ENCODE data around the gene ZNF93. TPM values are rescaled to one million over a fixed set of nuclear protein-coding genes. Genes with fewer than 3 reads are reported as not detected.

The ZNF93 gene
- total RNA-seq, 1 experiment from 2014 or later: 47.4 TPM

- TF ChIP-seq PRRX2 (CRISPR knock-in tag; IDR thresholded peaks at IDR 0.05) (no peak), SOX15 (CRISPR knock-in tag; IDR thresholded peaks at IDR 0.05) (no peak)
- TF ChIP-seq, protein P1, sequence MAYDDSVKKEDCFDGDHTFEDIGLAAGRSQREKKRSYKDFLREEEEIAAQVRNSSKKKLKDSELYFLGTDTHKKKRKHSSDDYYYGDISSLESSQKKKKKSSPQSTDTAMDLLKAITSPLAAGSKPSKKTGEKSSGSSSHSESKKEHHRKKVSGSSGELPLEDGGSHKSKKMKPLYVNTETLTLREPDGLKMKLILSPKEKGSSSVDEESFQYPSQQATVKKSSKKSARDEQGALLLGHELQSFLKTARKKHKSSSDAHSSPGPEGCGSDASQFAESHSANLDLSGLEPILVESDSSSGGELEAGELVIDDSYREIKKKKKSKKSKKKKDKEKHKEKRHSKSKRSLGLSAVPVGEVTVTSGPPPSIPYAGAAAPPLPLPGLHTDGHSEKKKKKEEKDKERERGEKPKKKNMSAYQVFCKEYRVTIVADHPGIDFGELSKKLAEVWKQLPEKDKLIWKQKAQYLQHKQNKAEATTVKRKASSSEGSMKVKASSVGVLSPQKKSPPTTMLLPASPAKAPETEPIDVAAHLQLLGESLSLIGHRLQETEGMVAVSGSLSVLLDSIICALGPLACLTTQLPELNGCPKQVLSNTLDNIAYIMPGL (CRISPR knock-in tag; IDR thresholded peaks at IDR 0.05): no peak
These were observed 48.1 kb downstream of the ZNF93 start (continued) for GRCh38 chr19:19948800-19949199.

GRCh38 chr19:19955208-19955607 lies 54.5 kb downstream of the ZNF93 start:
- H3K9me3 Mint-ChIP-seq: no peaks in the 10 kb centered on the region
- no peaks in the 10 kb centered on the region for H3K36me3 Mint-ChIP-seq
- POLR2A ChIA-PET: no interaction called here
- no peak for DNase-seq (ENCODE audit: low spot score)
- H3K4me1 Mint-ChIP-seq: peaks cover 6% of the 10 kb centered on the region
- no peak overlapping the region for H3K4me3 Mint-ChIP-seq
- CTCF ChIA-PET: interaction anchor here (0.5 kb wide), 1 partner anchor 167 kb away, joined by 3 read pairs; no protein-coding TSS in a partner anchor
- TF ChIP-seq ATF3 (CRISPR knock-in tag; conservative IDR thresholded peaks at IDR 0.05) (no peak), IRF2 (CRISPR knock-in tag; IDR thresholded peaks at IDR 0.05; ENCODE audit: borderline replicate concordance, low read depth) (no peak), ERG (CRISPR knock-in tag; IDR thresholded peaks at IDR 0.05) (no peak), RELA (CRISPR knock-in tag; IDR thresholded peaks at IDR 0.05; ENCODE audit: borderline replicate concordance) (no peak), SMAD4 (CRISPR knock-in tag; IDR thresholded peaks at IDR 0.05) (no peak), TCF7 (CRISPR knock-in tag; IDR thresholded peaks at IDR 0.05; ENCODE audit: low read depth) (no peak), AR (CRISPR knock-in tag; IDR thresholded peaks at IDR 0.05) (no peak), SP1 (CRISPR knock-in tag; conservative IDR thresholded peaks at IDR 0.05) (no peak), TEAD1 (CRISPR knock-in tag; IDR thresholded peaks at IDR 0.05) (no peak), ZNF396 (CRISPR knock-in tag; IDR thresholded peaks at IDR 0.05; ENCODE audit: borderline replicate concordance) (no peak), ESRRA (CRISPR knock-in tag; IDR thresholded peaks at IDR 0.05; ENCODE audit: borderline replicate concordance) (no peak)
- TF ChIP-seq, protein P2, sequence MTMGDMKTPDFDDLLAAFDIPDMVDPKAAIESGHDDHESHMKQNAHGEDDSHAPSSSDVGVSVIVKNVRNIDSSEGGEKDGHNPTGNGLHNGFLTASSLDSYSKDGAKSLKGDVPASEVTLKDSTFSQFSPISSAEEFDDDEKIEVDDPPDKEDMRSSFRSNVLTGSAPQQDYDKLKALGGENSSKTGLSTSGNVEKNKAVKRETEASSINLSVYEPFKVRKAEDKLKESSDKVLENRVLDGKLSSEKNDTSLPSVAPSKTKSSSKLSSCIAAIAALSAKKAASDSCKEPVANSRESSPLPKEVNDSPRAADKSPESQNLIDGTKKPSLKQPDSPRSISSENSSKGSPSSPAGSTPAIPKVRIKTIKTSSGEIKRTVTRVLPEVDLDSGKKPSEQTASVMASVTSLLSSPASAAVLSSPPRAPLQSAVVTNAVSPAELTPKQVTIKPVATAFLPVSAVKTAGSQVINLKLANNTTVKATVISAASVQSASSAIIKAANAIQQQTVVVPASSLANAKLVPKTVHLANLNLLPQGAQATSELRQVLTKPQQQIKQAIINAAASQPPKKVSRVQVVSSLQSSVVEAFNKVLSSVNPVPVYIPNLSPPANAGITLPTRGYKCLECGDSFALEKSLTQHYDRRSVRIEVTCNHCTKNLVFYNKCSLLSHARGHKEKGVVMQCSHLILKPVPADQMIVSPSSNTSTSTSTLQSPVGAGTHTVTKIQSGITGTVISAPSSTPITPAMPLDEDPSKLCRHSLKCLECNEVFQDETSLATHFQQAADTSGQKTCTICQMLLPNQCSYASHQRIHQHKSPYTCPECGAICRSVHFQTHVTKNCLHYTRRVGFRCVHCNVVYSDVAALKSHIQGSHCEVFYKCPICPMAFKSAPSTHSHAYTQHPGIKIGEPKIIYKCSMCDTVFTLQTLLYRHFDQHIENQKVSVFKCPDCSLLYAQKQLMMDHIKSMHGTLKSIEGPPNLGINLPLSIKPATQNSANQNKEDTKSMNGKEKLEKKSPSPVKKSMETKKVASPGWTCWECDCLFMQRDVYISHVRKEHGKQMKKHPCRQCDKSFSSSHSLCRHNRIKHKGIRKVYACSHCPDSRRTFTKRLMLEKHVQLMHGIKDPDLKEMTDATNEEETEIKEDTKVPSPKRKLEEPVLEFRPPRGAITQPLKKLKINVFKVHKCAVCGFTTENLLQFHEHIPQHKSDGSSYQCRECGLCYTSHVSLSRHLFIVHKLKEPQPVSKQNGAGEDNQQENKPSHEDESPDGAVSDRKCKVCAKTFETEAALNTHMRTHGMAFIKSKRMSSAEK (CRISPR knock-in tag; IDR thresholded peaks at IDR 0.05; ENCODE audit: borderline replicate concordance): no peak
- TF ChIP-seq, protein P3, sequence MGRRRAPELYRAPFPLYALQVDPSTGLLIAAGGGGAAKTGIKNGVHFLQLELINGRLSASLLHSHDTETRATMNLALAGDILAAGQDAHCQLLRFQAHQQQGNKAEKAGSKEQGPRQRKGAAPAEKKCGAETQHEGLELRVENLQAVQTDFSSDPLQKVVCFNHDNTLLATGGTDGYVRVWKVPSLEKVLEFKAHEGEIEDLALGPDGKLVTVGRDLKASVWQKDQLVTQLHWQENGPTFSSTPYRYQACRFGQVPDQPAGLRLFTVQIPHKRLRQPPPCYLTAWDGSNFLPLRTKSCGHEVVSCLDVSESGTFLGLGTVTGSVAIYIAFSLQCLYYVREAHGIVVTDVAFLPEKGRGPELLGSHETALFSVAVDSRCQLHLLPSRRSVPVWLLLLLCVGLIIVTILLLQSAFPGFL (CRISPR knock-in tag; IDR thresholded peaks at IDR 0.05; ENCODE audit: borderline replicate concordance): no peak
- no peak overlapping the region for H3K27ac Mint-ChIP-seq
- peaks cover 2% of the 10 kb centered on the region for H3K27me3 Mint-ChIP-seq (ENCODE audit: low read depth)
- no peak for ATAC-seq

Measured in WTC11 (cell line).